ENCODE results near the gene ATL3.
"Not testable (repeated sequence)": the region's sequence is repeated elsewhere in the genome, so short reads cannot be mapped to it uniquely, and the experiment has no call there.

Gene ATL3

GRCh38 chr11:63681321-63682065, 10.3 kb upstream of the ATL3 start, which contains the start of gene RTN3:
Gene RTN3 (plus strand): TSS chr11:63681500. CDS start chr11:63681637, 137 bp downstream.
- peak; percentile 96 for DNase-seq (ENCODE audit: low read depth, low spot score)

- DNase-seq (ENCODE audit: low read depth, low spot score), result no peak
Measured at GRCh38 chr11:63680834-63681320, 9.7 kb upstream of the ATL3 start.

DNA sequence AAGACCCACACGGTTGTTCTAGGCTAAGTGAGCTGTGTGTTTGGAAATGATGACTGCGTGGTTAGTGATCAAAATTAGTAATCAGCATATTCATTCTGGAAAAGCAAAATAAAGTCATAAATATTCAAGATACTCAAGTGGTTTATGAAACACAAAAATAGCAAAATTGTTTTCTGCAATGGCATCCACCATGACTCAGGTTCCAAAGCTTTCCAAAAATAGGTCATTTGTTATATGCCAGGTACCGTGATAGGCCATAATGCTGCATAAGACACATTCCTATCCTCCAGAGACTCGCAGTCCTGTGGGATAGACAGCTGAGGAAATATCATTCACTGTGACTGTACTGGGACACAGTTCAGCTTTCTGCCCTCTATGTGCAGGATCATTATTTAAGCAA, 2.4 kb upstream of the ATL3 start:
- DNase-seq (ENCODE audit: low read depth, low spot score), result no peak

- no peak for DNase-seq (ENCODE audit: low read depth, low spot score)
Measured at GRCh38 chr11:63672936-63673539, 1.9 kb upstream of the ATL3 start.

- DNase-seq (ENCODE audit: low read depth, low spot score), result no peak
Measured at GRCh38 chr11:63672156-63672463, 934 bp upstream of the ATL3 start.

- no peak for DNase-seq (ENCODE audit: low read depth, low spot score)
Measured at GRCh38 chr11:63670433-63671321, 499 bp downstream of the ATL3 start.

DNA sequence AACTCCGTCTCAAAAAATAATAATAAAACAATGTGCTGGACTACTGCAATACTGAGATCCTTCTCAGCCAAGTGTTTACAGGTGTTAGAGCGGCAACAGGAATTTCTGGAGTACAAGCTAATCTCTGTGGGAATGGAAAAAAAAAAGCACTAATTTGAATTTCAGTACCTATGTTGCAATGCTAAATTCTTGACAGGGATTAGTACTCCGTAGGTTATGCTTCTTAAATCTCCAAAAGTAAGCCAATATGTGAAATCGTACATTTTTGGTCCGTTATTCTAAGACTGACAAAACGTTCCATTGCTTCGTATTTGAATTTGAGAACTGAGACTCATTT, 1.1 kb downstream of the ATL3 start:
- DNase-seq (ENCODE audit: low read depth, low spot score), result no peak

DNA sequence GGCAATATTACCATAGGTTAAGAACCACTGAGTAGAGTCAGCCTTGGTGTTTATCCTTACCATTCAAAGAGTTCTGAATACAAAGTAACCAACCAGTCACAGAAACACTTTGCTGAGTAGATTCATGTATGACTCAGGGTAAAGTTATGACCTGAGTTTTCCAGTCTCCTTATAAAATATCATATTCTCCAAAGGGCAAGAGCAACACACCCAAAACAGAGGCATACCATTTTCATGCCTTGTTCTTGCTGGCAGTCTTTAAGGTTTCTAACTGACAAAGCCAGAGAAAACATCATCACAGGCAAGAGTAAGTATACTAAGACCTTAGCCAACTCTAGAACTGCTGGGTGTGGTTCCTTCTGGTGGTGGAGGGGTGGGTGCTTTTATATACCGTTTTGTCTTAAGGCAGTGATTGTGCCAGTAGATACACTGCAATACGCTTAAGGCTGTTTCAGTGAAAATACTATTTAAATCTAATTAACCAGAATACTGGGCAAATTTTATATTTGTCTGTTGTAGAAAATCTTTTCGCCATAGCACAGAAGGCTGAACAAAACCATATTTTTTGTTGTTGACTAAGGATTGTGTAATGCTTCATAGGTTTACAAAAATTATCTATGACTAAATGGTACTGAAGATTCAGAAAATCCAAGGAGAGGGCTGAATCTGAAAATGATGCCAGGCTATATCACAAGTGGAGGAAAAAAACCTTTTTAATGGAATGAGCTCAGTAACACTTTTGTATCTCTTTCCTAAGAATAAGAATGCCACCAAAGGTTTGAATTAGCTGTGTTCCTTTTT, 3.0 kb downstream of the ATL3 start:
- no peak for DNase-seq (ENCODE audit: low read depth, low spot score)

DNA sequence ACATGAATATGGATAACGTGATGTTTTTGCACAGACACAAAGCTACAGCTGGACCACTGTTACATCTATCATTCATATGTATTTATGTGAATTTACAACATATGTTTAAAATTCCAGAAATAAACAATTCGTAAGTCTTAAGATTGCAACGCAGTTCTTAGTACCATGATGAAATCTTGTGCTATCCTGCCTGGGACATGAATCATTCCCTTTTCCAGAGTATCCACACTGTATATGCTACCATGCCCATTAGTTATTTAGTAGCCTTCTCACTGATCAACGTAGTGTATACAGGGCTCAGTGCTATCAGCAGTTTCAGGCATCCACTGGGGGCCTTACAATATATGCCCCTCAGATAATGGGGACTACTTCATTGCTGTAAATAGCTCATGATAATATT, 4.3 kb downstream of the ATL3 start:
- no peak for DNase-seq (ENCODE audit: low read depth, low spot score)

- DNase-seq (ENCODE audit: low read depth, low spot score), result no peak
Measured at GRCh38 chr11:63663809-63664208, 7.4 kb downstream of the ATL3 start.

DNA sequence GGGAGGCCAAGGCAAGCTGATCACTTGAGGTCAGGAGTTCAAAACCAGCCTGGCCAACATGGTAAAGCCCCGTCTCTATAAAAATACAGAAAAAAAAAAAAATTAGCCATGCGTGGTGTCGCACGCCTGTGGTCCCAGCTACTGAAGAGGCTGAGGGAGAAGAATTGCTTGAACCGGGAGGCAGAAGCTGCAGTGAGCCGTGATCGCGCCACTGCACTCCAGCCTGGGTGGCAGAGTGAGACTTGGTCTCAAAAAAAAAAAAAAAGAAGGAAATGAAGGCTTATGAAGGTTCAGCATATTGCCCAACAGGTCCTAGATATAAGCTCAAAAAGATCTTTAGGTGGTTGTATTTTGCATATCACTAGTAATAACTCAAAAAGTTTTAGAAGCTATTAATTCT, 10.2 kb downstream of the ATL3 start:
- DNase-seq (ENCODE audit: low read depth, low spot score), result no peak

DNA sequence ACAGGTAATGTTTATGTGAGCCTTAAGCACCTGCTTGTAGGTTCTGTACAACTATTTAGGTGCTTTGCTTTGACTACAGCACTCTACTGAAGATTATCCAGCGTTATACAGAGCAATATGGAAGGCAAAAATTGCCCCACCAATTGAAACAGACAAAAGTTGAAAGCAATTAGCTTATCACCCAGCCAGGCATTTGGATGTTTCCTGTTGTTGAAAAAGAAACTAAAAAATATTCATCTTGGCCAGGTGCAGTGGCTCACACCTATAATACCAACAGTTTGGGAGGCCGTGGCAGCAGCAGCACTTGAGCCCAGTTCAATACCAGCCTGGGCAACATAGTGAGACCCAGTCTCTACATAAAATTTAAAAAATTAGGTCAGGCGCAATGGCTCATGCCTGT, 18.5 kb downstream of the ATL3 start:
- no peak for DNase-seq (ENCODE audit: low read depth, low spot score)

- no peak for DNase-seq (ENCODE audit: low read depth, low spot score)
Measured at GRCh38 chr11:63643205-63643604, 28.0 kb downstream of the ATL3 start.

DNA sequence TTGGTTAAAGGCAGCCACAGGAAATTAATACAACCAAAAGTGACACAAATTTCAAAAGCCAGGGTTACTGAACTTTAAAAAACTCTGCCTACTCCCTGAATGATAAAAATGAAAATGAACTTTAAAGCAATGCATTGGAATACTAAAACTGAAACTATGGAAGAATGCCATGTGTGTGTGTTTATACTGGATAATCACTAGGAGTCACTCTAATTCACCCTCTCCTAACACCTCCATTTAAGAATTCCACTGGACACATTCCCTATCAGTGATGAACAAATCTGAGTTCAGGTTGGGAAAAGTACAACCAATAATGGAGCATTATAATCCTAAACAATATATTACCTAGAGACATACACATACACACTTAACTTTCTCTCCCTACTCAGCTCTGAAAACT, 29.4 kb downstream of the ATL3 start:
- DNase-seq (ENCODE audit: low read depth, low spot score), result no peak

DNA sequence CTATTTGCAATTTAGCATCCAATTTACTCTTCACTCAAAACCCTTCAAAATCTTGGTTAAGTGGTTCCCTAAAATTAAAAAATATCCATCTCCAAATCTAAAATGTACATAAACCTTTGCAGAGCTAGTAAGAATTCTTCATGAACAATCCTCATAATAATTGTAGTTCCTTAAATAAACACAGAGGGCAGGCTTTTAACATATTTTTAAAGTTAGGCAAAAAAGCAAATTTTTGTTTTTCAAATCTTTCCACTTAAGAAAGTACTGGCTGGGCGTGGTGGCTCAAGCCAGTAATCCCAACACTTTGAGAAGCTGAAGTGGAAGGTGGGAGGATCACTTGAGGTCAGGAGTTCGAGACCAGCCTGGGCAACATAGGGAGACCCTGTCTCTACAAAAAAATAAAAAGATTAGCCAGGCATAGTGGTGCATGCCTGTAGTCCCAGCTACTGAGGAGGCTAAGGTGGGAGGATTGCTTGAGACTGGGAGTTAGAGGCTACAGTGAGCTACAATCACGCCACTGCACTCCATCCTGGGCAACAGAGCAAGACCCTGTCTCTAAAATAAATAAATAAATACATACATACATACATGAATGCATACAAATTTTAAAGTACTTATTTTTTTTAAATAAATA, 31.9 kb downstream of the ATL3 start:
- DNase-seq (ENCODE audit: low read depth, low spot score), result no peak

- not testable (repeated sequence) for DNase-seq (ENCODE audit: low read depth, low spot score)
Measured at GRCh38 chr11:63638436-63638835, 32.7 kb downstream of the ATL3 start.

DNA sequence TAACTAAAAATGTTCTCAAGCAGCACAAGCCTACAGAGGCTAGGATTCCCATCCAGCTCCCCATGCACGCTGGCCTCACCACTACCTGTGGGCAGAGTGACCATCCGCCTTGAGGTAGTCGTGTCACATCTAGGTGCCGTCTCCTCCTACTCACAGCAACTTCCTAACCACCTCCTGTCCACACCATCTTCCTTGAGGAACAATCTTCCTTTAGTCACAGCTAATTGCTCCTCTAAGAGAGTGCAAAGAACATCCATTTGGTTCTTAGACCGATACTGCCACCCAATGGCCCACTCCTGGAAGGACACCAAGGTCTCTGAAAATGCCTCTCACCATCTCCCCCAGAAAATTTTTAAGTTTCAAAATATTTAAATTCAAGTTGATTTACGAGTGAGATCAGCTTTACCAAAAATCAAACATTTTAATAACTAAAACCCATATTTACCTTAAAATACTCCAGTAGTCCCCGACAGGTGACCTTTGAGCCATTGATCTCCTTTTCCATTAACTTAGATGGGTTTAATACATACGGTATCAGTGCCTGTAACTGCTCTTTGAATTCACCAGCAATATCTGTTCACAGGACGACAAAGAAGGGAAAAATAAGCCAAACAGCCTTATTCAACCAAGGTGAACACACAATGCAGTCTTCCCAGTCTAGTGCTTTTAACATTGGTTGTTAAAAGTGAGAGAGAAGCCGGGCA, 35.3 kb downstream of the ATL3 start:
- DNase-seq (ENCODE audit: low read depth, low spot score), result peak; percentile 25

DNA sequence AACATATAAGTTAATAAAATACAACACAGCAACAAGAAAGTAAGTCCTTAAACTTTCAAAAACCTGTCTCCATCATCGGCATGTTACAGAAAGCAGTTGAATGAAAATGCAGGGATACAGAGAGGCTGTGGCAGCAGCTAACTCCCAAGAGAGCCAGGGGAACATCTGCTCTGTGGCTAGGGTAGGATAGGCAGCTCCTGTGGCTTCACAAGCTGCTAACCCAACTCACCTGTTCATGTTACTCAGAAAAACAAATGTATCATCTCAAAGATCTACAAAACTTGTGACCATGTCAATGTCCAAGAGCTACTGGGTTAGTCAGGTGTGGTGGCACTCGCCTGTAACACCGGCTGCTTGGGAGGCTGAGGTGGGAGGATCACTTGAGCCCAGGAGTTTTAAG, 41.8 kb downstream of the ATL3 start:
- DNase-seq (ENCODE audit: low read depth, low spot score), result no peak

- no peak for DNase-seq (ENCODE audit: low read depth, low spot score)
Measured at GRCh38 chr11:63623513-63624140, 47.5 kb downstream of the ATL3 start.

DNA sequence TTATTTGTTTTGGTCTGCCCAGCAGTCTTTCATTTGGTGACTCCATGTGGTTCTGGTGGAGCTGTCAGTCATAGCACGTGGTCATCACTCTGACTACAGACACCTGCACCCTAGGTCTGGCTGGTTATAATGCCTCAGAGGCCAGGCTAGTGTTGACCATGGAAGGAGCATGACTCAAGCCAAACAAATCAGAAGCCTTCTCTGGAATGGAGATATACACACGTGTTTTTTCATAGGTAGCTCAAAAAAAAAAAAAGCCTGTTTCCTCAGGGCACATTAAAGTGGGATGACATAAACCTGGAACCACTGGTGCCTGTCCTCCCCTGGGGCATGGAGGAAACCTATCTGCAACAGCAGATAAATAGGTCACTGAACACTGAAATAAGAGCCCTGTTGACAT, 48.9 kb downstream of the ATL3 start:
- no peak for DNase-seq (ENCODE audit: low read depth, low spot score)

All from activated naive CD8-positive, alpha-beta T cell treated with anti-CD3 and anti-CD28 coated beads, Interleukin-2, amount 50 U/mL, for 16 hours (primary cell).